HepG2 (cell line): ENCODE data around the gene CDR2L. TPM values are rescaled to one million over a fixed set of nuclear protein-coding genes. Genes with fewer than 3 reads are reported as not detected.

Experiments used
- CBX5 ChIP-seq: sonication (generic); formaldehyde crosslinking; IDR thresholded peaks from 2 replicates; pipeline ENCODE4 v1.4.0; 2020; ENCODE audit warnings: missing genetic modification reagents, borderline replicate concordance
- DMAP1 ChIP-seq: IDR thresholded peaks from 2 replicates; pipeline ENCODE4 v1.6.1; 2016
- HNF4G ChIP-seq, 2 experiments: sonication (generic) in 1 of 2; formaldehyde crosslinking in 1 of 2; IDR thresholded peaks; 2 replicates each; pipeline versions ENCODE4 v1.4.0 to v1.6.1; 2011 to 2020; ENCODE audit warnings: borderline replicate concordance in 2 of 2, low read depth in 2 of 2, mild to moderate bottlenecking in 2 of 2, low read length in 1 of 2, missing genetic modification reagents in 1 of 2, moderate library complexity in 1 of 2
- NFYB ChIP-seq: sonication (generic); formaldehyde crosslinking; IDR thresholded peaks from 2 replicates; pipeline ENCODE4 v1.4.0; 2020; ENCODE audit warnings: missing genetic modification reagents
- NKX3-1 ChIP-seq: sonication (generic); formaldehyde crosslinking; IDR thresholded peaks from 2 replicates; pipeline ENCODE4 v1.5.0; 2020; ENCODE audit warnings: missing genetic modification reagents
- PHF5A ChIP-seq: IDR thresholded peaks from one replicate; pipeline ENCODE4 v1.6.1; 2018; ENCODE audit warnings: low read depth, missing genetic modification reagents; ENCODE audit not compliant: unreplicated experiment
- PLRG1 ChIP-seq: fragments of 450-650 bp; conservative IDR thresholded peaks from 2 replicates; pipeline ENCODE4 v1.6.1; 2016
- REPIN1 ChIP-seq: sonication (generic); formaldehyde crosslinking; IDR thresholded peaks from 2 replicates; pipeline ENCODE4 v1.8.0; 2022; ENCODE audit warnings: missing genetic modification reagents, low read depth, mild to moderate bottlenecking, borderline replicate concordance
- SOX13 ChIP-seq, 3 experiments: fragments of 450-650 bp in 1 of 3; sonication (generic) in 1 of 3; formaldehyde crosslinking in 1 of 3; IDR thresholded peaks in 2 of 3; conservative IDR thresholded peaks in 1 of 3; 2 replicates each; pipeline versions ENCODE4 v1.5.0 to v1.6.1; 2016 to 2020; ENCODE audit warnings: antibody characterized with exemption in 1 of 3, mild to moderate bottlenecking in 1 of 3, missing compliant biosample characterization in 1 of 3, missing genetic modification reagents in 1 of 3, moderate library complexity in 1 of 3
- TOE1 ChIP-seq: sonication (generic); formaldehyde crosslinking; IDR thresholded peaks from 2 replicates; pipeline ENCODE4 v1.4.0; 2020; ENCODE audit warnings: mild to moderate bottlenecking, missing genetic modification reagents
- ZFP37 ChIP-seq: sonication (generic); formaldehyde crosslinking; IDR thresholded peaks from 2 replicates; pipeline ENCODE4 v1.4.0; 2020; ENCODE audit warnings: missing genetic modification reagents, borderline replicate concordance
- ZFYVE20 ChIP-seq: sonication (generic); formaldehyde crosslinking; IDR thresholded peaks from 2 replicates; pipeline ENCODE4 v1.8.0; 2023; ENCODE audit warnings: low read depth, mild to moderate bottlenecking, moderate library complexity, missing genetic modification reagents, borderline replicate concordance
- ZIK1 ChIP-seq: sonication (generic); formaldehyde crosslinking; IDR thresholded peaks from 2 replicates; pipeline ENCODE4 v1.5.0; 2020; ENCODE audit warnings: mild to moderate bottlenecking, low read depth, missing genetic modification reagents, borderline replicate concordance
- ZNF350 ChIP-seq: sonication (generic); formaldehyde crosslinking; IDR thresholded peaks from 2 replicates; pipeline ENCODE4 v1.4.0; 2020; ENCODE audit warnings: mild to moderate bottlenecking, low read depth, missing genetic modification reagents, borderline replicate concordance
- ZNF430 ChIP-seq: sonication (generic); formaldehyde crosslinking; IDR thresholded peaks from 2 replicates; pipeline ENCODE4 v1.9.0; 2021; ENCODE audit warnings: mild to moderate bottlenecking, missing genetic modification reagents
- ZNF557 ChIP-seq: sonication (generic); formaldehyde crosslinking; IDR thresholded peaks from 2 replicates; pipeline ENCODE4 v1.4.0; 2020; ENCODE audit warnings: missing genetic modification reagents
- ZSCAN20 ChIP-seq: sonication (generic); formaldehyde crosslinking; IDR thresholded peaks from 2 replicates; pipeline ENCODE4 v1.4.0; 2020; ENCODE audit warnings: missing genetic modification reagents, mild to moderate bottlenecking, borderline replicate concordance
- polyA plus RNA-seq, 8 experiments: library from polyadenylated mRNA; depleted of rRNA in 3 of 8; stranded (reverse) in 7 of 8; unstranded in 1 of 8; fragments of >200 nt; fragmentation: Illumina TruSeq in 4 of 8; extraction: Trizol in 4 of 8; gene quantifications; 2 replicates each; pipeline versions ENCODE4 v1.2.1 to v1.2.3, GENCODE V29; 2011 to 2016; ENCODE audit warnings: low read depth in 4 of 8, missing spikeins in 1 of 8, mixed read lengths in 1 of 8; ENCODE audit not compliant: insufficient read depth in 1 of 8
- total RNA-seq, 5 experiments: library from RNA; depleted of rRNA; stranded (reverse); fragments of >200 nt; fragmentation: Illumina TruSeq; extraction: Trizol; gene quantifications; 2 replicates each; pipeline ENCODE4 v1.2.3, GENCODE V29; 2016; ENCODE audit warnings: low read depth in 1 of 5
- TF ChIP-seq, protein P1 (sequence below): sonication (generic); formaldehyde crosslinking; conservative IDR thresholded peaks from 2 replicates; pipeline ENCODE4 v1.4.0; 2020; ENCODE audit warnings: missing genetic modification reagents
- TF ChIP-seq, protein P2 (sequence below): sonication (generic); formaldehyde crosslinking; IDR thresholded peaks from 2 replicates; pipeline ENCODE4 v1.5.1; 2020; ENCODE audit warnings: mild to moderate bottlenecking, missing genetic modification reagents, borderline replicate concordance
- TF ChIP-seq, protein P3 (sequence below): sonication (generic); formaldehyde crosslinking; IDR thresholded peaks from 2 replicates; pipeline ENCODE4 v1.5.0; 2020; ENCODE audit warnings: mild to moderate bottlenecking, low read depth, missing genetic modification reagents, borderline replicate concordance

CDR2L gene
- total and polyA plus RNA-seq, 2 of the 13 experiments (the other 11 are each of a cell fraction or from before 2014, with no cell fraction given) = 1.9 to 2.1 TPM

DNA sequence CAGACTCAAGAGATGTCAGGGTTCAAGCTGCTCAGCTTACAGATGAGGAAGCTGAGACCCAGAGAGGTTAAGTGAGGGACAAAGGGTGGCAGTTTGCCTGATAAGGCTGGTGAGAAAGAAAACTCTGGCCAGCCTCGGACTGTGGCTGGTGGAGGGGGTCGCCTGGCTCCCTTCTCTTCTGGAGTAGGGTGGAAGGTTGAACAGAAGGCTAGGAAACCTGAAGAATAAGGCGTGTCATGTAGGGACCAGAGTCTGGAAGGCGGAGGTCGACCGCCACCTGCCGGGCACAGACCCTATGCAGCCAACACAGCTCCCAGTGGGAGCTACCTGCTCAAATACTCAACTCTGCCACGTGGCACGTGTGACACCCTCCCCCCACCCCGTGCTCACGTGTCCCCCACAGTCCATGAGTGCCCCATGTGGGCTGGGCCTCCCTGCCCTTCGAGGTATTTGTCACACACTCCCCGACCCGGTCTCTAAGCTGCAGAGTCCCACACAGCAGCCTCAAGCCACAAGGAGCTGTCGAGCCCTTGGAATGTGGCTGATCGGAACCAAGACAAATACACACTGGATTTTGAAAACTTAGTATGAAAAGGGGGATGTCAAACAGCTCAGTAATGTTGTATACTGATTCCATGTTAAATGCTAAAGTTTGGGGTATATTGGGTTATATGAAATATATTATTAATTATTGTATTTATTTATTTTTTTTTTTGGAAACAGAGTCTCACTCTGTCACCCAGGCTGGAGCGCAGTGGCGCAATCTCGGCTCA, 26.7 kb upstream of the CDR2L start (continued):
- TF ChIP-seq, protein P1, sequence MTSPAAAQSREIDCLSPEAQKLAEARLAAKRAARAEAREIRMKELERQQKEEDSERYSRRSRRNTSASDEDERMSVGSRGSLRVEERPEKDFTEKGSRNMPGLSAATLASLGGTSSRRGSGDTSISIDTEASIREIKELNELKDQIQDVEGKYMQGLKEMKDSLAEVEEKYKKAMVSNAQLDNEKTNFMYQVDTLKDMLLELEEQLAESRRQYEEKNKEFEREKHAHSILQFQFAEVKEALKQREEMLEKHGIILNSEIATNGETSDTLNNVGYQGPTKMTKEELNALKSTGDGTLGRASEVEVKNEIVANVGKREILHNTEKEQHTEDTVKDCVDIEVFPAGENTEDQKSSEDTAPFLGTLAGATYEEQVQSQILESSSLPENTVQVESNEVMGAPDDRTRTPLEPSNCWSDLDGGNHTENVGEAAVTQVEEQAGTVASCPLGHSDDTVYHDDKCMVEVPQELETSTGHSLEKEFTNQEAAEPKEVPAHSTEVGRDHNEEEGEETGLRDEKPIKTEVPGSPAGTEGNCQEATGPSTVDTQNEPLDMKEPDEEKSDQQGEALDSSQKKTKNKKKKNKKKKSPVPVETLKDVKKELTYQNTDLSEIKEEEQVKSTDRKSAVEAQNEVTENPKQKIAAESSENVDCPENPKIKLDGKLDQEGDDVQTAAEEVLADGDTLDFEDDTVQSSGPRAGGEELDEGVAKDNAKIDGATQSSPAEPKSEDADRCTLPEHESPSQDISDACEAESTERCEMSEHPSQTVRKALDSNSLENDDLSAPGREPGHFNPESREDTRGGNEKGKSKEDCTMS (CRISPR knock-in tag) = no peak
- TF ChIP-seq ZFP37 (CRISPR knock-in tag) (no peak), ZNF557 (CRISPR knock-in tag) (no peak), ZFYVE20 (CRISPR knock-in tag) (no peak), ZIK1 (CRISPR knock-in tag) (no peak), DMAP1 (CRISPR knock-in tag) (peak; percentile 94), SOX13 (IDR thresholded peaks at IDR 0.05) (no peak), SOX13 (CRISPR knock-in tag; conservative IDR thresholded peaks at IDR 0.05 in 1 of 2, IDR thresholded peaks at IDR 0.05 in 1 of 2) (peak in 1 of 2 experiments; percentile 65; a peak in 1 of 4 replicates), NKX3-1 (CRISPR knock-in tag) (0 out of 2 replicates have a peak, but pooled peaks have one; percentile 36), CBX5 (CRISPR knock-in tag) (peak; percentile 87; the same call in 1 of the 2 replicates), TOE1 (CRISPR knock-in tag) (no peak; the same call in 1 of the 2 replicates), ZSCAN20 (CRISPR knock-in tag) (no peak), NFYB (CRISPR knock-in tag) (no peak), REPIN1 (peak; percentile 87), HNF4G (IDR thresholded peaks at IDR 0.05; ENCODE audit: borderline replicate concordance, low read depth, low read length) (no peak), HNF4G (CRISPR knock-in tag; IDR thresholded peaks at IDR 0.05; ENCODE audit: borderline replicate concordance, low read depth) (no peak), PLRG1 (no peak), PHF5A (no peak), ZNF350 (0 out of 2 replicates have a peak, but pooled peaks have one; percentile 14), ZNF430 (CRISPR knock-in tag) (no peak)
- TF ChIP-seq, protein P2, sequence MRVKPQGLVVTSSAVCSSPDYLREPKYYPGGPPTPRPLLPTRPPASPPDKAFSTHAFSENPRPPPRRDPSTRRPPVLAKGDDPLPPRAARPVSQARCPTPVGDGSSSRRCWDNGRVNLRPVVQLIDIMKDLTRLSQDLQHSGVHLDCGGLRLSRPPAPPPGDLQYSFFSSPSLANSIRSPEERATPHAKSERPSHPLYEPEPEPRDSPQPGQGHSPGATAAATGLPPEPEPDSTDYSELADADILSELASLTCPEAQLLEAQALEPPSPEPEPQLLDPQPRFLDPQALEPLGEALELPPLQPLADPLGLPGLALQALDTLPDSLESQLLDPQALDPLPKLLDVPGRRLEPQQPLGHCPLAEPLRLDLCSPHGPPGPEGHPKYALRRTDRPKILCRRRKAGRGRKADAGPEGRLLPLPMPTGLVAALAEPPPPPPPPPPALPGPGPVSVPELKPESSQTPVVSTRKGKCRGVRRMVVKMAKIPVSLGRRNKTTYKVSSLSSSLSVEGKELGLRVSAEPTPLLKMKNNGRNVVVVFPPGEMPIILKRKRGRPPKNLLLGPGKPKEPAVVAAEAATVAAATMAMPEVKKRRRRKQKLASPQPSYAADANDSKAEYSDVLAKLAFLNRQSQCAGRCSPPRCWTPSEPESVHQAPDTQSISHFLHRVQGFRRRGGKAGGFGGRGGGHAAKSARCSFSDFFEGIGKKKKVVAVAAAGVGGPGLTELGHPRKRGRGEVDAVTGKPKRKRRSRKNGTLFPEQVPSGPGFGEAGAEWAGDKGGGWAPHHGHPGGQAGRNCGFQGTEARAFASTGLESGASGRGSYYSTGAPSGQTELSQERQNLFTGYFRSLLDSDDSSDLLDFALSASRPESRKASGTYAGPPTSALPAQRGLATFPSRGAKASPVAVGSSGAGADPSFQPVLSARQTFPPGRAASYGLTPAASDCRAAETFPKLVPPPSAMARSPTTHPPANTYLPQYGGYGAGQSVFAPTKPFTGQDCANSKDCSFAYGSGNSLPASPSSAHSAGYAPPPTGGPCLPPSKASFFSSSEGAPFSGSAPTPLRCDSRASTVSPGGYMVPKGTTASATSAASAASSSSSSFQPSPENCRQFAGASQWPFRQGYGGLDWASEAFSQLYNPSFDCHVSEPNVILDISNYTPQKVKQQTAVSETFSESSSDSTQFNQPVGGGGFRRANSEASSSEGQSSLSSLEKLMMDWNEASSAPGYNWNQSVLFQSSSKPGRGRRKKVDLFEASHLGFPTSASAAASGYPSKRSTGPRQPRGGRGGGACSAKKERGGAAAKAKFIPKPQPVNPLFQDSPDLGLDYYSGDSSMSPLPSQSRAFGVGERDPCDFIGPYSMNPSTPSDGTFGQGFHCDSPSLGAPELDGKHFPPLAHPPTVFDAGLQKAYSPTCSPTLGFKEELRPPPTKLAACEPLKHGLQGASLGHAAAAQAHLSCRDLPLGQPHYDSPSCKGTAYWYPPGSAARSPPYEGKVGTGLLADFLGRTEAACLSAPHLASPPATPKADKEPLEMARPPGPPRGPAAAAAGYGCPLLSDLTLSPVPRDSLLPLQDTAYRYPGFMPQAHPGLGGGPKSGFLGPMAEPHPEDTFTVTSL (CRISPR knock-in tag) = no peak
- TF ChIP-seq, protein P3, sequence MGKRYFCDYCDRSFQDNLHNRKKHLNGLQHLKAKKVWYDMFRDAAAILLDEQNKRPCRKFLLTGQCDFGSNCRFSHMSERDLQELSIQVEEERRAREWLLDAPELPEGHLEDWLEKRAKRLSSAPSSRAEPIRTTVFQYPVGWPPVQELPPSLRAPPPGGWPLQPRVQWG (CRISPR knock-in tag) = no peak
